GM12878 (cell line): Measurements from ENCODE around the gene PGLYRP3. TPM values are rescaled to one million over a fixed set of nuclear protein-coding genes. Genes with fewer than 3 reads are reported as not detected.

ENCODE experiments used
- ATAC-seq: fragments of 200-7000 bp; cut with Tn5 transposase; 3 replicates; pipeline ENCODE4 v1.9.1; 2020; ENCODE audit warnings: mild to moderate bottlenecking, moderate library complexity
- BruUV-seq: library from RNA; stranded (reverse); fragments of 400-500 nt; replicated peaks from 2 replicates; lab custom pipeline; 2021; lab: Mats Ljungman, UMichigan
- CTCF ChIA-PET: fragments of 300-600 bp; sonication (Branson Sonifier 250); formaldehyde crosslinking; extraction: SDS; loops from one replicate; lab custom pipeline; 2021; ENCODE audit warnings: inconsistent platforms; lab: Yijun Ruan, JAX
- POLR2A ChIA-PET: fragments of 350-600 bp; formaldehyde crosslinking; extraction: SDS; loops from one replicate; lab custom pipeline; 2021; ENCODE audit warnings: inconsistent platforms; lab: Charles Lee
- RAD21 ChIA-PET: fragments of 300-600 bp; sonication (Branson Sonifier 250); formaldehyde crosslinking; loops from one replicate; lab custom pipeline; 2023; ENCODE audit warnings: antibody characterized with exemption; ENCODE audit not compliant: unreplicated experiment; lab: Charles Lee
- SMC1A ChIA-PET: fragments of 300-600 bp; sonication (Branson Sonifier 250); formaldehyde crosslinking; loops from one replicate; lab custom pipeline; 2023; ENCODE audit not compliant: unreplicated experiment, uncharacterized antibody; lab: Charles Lee
- DNase-seq: peaks from one replicate; pipeline ENCODE4 v3.0.0-alpha.2; 2011; ENCODE audit warnings: low read depth, low spot score
- FAIRE-seq: peaks from 3 replicates; lab custom pipeline; 2011; peaks lifted over from hg19 to GRCh38; lab: Jason Lieb, UNC
- H2AFZ ChIP-seq: 2 replicates; pipeline ENCODE4 v1.6.0; 2011; ENCODE audit warnings: low read depth, low read length, control low read depth; ENCODE audit not compliant: control insufficient read depth
- H3K27ac ChIP-seq: 2 replicates; pipeline ENCODE4 v1.5.1; 2011; ENCODE audit warnings: control low read depth; ENCODE audit not compliant: control insufficient read depth, insufficient read depth
- H3K27me3 ChIP-seq, 2 experiments: replicated peaks in 1 of 2; 2 replicates each; pipeline versions ENCODE4 v1.6.0 to v1.6.1; 2011; ENCODE audit warnings: low read length in 1 of 2; ENCODE audit not compliant: control insufficient read depth in 2 of 2, insufficient read depth in 2 of 2
- H3K36me3 ChIP-seq, 2 experiments: 2 replicates each; pipeline ENCODE4 v1.5.1; 2011; ENCODE audit warnings: low read length in 1 of 2; ENCODE audit not compliant: control insufficient read depth in 2 of 2, insufficient read depth in 2 of 2
- H3K4me1 ChIP-seq: 2 replicates; pipeline ENCODE4 v1.6.1; 2011; ENCODE audit warnings: mild to moderate bottlenecking, low read length, moderate library complexity, mixed read lengths; ENCODE audit not compliant: control insufficient read depth, insufficient read depth
- H3K4me2 ChIP-seq: 2 replicates; pipeline ENCODE4 v1.6.0; 2011; ENCODE audit warnings: control low read depth; ENCODE audit not compliant: control insufficient read depth, insufficient read depth
- H3K4me3 ChIP-seq: fragments of 200-600 bp; sonication (generic); 2 replicates; pipeline ENCODE4 v1.5.1; 2016
- H3K79me2 ChIP-seq: 2 replicates; pipeline ENCODE4 v1.6.0; 2011; ENCODE audit warnings: low read length; ENCODE audit not compliant: control insufficient read depth, insufficient read depth
- H3K9ac ChIP-seq: 2 replicates; pipeline ENCODE4 v1.8.0; 2011; ENCODE audit warnings: low read length, control low read depth, mixed read lengths; ENCODE audit not compliant: control insufficient read depth, insufficient read depth
- H3K9me3 ChIP-seq: replicated peaks from 3 replicates; pipeline ENCODE4 v1.5.1; 2011; ENCODE audit warnings: mild to moderate bottlenecking, low read length; ENCODE audit not compliant: control insufficient read depth, insufficient read depth
- H4K20me1 ChIP-seq: 2 replicates; pipeline ENCODE4 v1.6.0; 2011; ENCODE audit not compliant: control insufficient read depth, insufficient read depth
- BACH1 ChIP-seq: fragments of 450-650 bp; IDR thresholded peaks from 2 replicates; pipeline ENCODE4 v1.6.1; 2017; ENCODE audit warnings: mild to moderate bottlenecking, borderline replicate concordance
- CTCF ChIP-seq, 3 experiments: IDR thresholded peaks in 2 of 3; conservative IDR thresholded peaks in 1 of 3; 2 replicates each; pipeline ENCODE4 v1.5.1; 2011; ENCODE audit warnings: low read depth in 3 of 3, low read length in 3 of 3, mild to moderate bottlenecking in 3 of 3, control low read depth in 2 of 3, moderate library complexity in 2 of 3, inconsistent platforms in 1 of 3, mixed read lengths in 1 of 3; ENCODE audit not compliant: control insufficient read depth in 2 of 3, insufficient read depth in 1 of 3; ENCODE audit errors: extremely low read depth in 1 of 3
- ESRRA ChIP-seq: IDR thresholded peaks from 2 replicates; pipeline ENCODE4 v1.6.1; 2012; ENCODE audit warnings: mild to moderate bottlenecking, low read length, improper control_type of control experiment
- RAD21 ChIP-seq: IDR thresholded peaks from 2 replicates; pipeline ENCODE4 v1.6.1; 2011; ENCODE audit warnings: mild to moderate bottlenecking, low read depth, low read length, moderate library complexity; ENCODE audit not compliant: insufficient read depth
- SMAD1 ChIP-seq: fragments of 450-650 bp; IDR thresholded peaks from 2 replicates; pipeline ENCODE4 v1.6.1; 2018; ENCODE audit warnings: mild to moderate bottlenecking, low read depth; ENCODE audit not compliant: partially characterized antibody
- WGBS: methylation state at CpG from one replicate; pipeline ENCODE4 v1.1.6; 2016; ENCODE audit warnings: low lambda C conversion rate; ENCODE audit not compliant: insufficient replicate concordance, insufficient coverage; ENCODE audit errors: missing lambda C conversion rate; 5-methylcytosine and 5-hydroxymethylcytosine counted together
- in situ Hi-C: fragments of 300-500 bp; cut with MboI; formaldehyde crosslinking; loops from 9 replicates; pipeline ENCODE4 v1.14.3; 2018; ENCODE audit warnings: mixed read lengths
- intact Hi-C: fragments of 100-400 bp; cut with micrococcal nuclease; formaldehyde crosslinking; loops from one replicate; pipeline ENCODE4 v1.14.2; 2022; ENCODE audit not compliant: unreplicated experiment
- polyA plus RNA-seq, 11 experiments: library from polyadenylated mRNA; depleted of rRNA in 4 of 11; unstranded in 6 of 11; stranded (reverse) in 5 of 11; fragments of >200 nt; fragmentation: Nextera tagmentation in 4 of 11; fragmentation: Illumina TruSeq in 1 of 11; extraction: Ambion mirVana in 4 of 11; extraction: Trizol in 1 of 11; gene quantifications; 1 replicate in 1 of 11; 2 replicates in 10 of 11; pipeline versions ENCODE4 v1.2.1 to v1.2.3, GENCODE V29; 2011 to 2016; ENCODE audit warnings: inconsistent platforms in 2 of 11, missing spikeins in 2 of 11, low read depth in 1 of 11
- total RNA-seq, 4 experiments: library from RNA; depleted of rRNA in 3 of 4; stranded (reverse); fragments of >200 nt in 3 of 4; fragmentation: Illumina TruSeq in 1 of 4; extraction: Trizol in 1 of 4; gene quantifications; 2 replicates each; pipeline versions ENCODE4 v1.2.1 to v1.2.3, GENCODE V29; 2013 to 2021

The PGLYRP3 gene
- total and polyA plus RNA-seq, 10 of the 15 experiments (the other 5 are each of a cell fraction or from before 2014, with no cell fraction given) = 0.10 to 0.49 (median 0.18) TPM; not detected in 7

- no TSS peak for BruUV-seq
Observed at GRCh38 chr1:153353226-153353947, 40.6 kb upstream of the PGLYRP3 start.

More at GRCh38 chr1:153353226-153353947, 40.6 kb upstream of the PGLYRP3 start:
- H3K9me3 ChIP-seq = no peaks in the 10 kb centered on the region
- intact Hi-C loops (loop anchor here (2.0 kb wide), 1 partner anchor 215 kb away; no protein-coding TSS in a partner anchor), in situ Hi-C loops (loop anchor here (5.0 kb wide), 1 partner anchor 144 kb away; no protein-coding TSS in a partner anchor)
- CTCF ChIA-PET = interaction anchor here (0.5 to 8.6 kb wide), 37 partner anchors 9 to 952 kb away, joined by 3 to 326 read pairs (median 4); partner anchors contain the start of genes LORICRIN and PGLYRP3
- POLR2A ChIA-PET = no interaction called here
- H3K4me1 ChIP-seq = peaks cover 12% of the 10 kb centered on the region
- no peak overlapping the region for H2AFZ ChIP-seq
- no peak overlapping the region for H3K9ac ChIP-seq
- 23% methylated on average over 7 of the region's 7 CpGs for WGBS
- peak; percentile 59 for ATAC-seq
- SMC1A ChIA-PET = interaction anchor here (0.6 to 6.2 kb wide), 16 partner anchors 8 to 219 kb away, joined by 3 to 106 read pairs (median 4); partner anchors contain the start of genes PGLYRP3 and S100A2
- no peak overlapping the region for H3K4me2 ChIP-seq
- H4K20me1 ChIP-seq = no peaks in the 10 kb centered on the region
- no peak overlapping the region for H3K27ac ChIP-seq
- no peak for FAIRE-seq
- RAD21 ChIA-PET = interaction anchor here (0.6 to 8.4 kb wide), 11 partner anchors 9 to 379 kb away, joined by 3 to 94 read pairs (median 4); partner anchors contain the start of gene PGLYRP3
- H3K36me3 ChIP-seq = no peaks in the 10 kb centered on the region
- no peaks in the 10 kb centered on the region for H3K27me3 ChIP-seq
- H3K79me2 ChIP-seq = no peaks in the 10 kb centered on the region
- peak; percentile 37; the same call in 1 of the 2 replicates for TF ChIP-seq RAD21
- no peak for TF ChIP-seq ESRRA
- TF ChIP-seq BACH1 = no peak
- TF ChIP-seq CTCF (IDR thresholded peaks at IDR 0.05 in 2 of 3, conservative IDR thresholded peaks at IDR 0.05 in 1 of 3; ENCODE audit: control insufficient read depth in 2 of 3, extremely low read depth in 1 of 3, insufficient read depth in 1 of 3, low read depth in 3 of 3, low read length in 3 of 3) = peak; percentile 27 to 62 (median 52); a peak in 4 of 6 replicates
- TF ChIP-seq SMAD1 = no peak
- H3K4me3 ChIP-seq = no peak overlapping the region
- DNase-seq = no peak
